Neutrophil (primary cell): ENCODE results near the gene PPP5C.
"Not testable (repeated sequence)": the region's sequence is repeated elsewhere in the genome, so short reads cannot be mapped to it uniquely, and the experiment has no call there.

Source experiments
- H3K27ac ChIP-seq: fragments of 200-600 bp; sonication (generic); 2 replicates; pipeline ENCODE4 v1.5.1; 2016; ENCODE audit warnings: mild to moderate bottlenecking, moderate library complexity
- H3K27me3 ChIP-seq: fragments of 200-600 bp; sonication (generic); 2 replicates; pipeline ENCODE4 v1.6.0; 2016; ENCODE audit warnings: mild to moderate bottlenecking
- H3K36me3 ChIP-seq: fragments of 200-600 bp; sonication (generic); 2 replicates; pipeline ENCODE4 v1.5.1; 2017
- H3K4me1 ChIP-seq, 2 experiments: fragments of 200-600 bp in 1 of 2; sonication (generic) in 1 of 2; 1 replicate in 1 of 2; 2 replicates in 1 of 2; pipeline versions ENCODE4 v1.5.1 to v1.6.1; 2013 to 2016; ENCODE audit warnings: low read depth in 1 of 2, low read length in 1 of 2, mild to moderate bottlenecking in 1 of 2, moderate library complexity in 1 of 2; ENCODE audit not compliant: control insufficient read depth in 1 of 2, insufficient read depth in 1 of 2
- H3K4me3 ChIP-seq, 2 experiments: fragments of 200-600 bp in 1 of 2; sonication (generic) in 1 of 2; 1 replicate in 1 of 2; 2 replicates in 1 of 2; pipeline ENCODE4 v1.5.1; 2013 to 2016; ENCODE audit warnings: low read depth in 1 of 2, low read length in 1 of 2, mild to moderate bottlenecking in 1 of 2, moderate library complexity in 1 of 2
- H3K9me3 ChIP-seq: fragments of 200-600 bp; sonication (generic); 2 replicates; pipeline ENCODE4 v1.5.1; 2016
- CTCF ChIP-seq: fragments of 200-600 bp; sonication (generic); IDR thresholded peaks from 2 replicates; pipeline ENCODE4 v1.5.1; 2016; ENCODE audit warnings: antibody characterized with exemption

The PPP5C gene

GRCh38 chr19:46393456-46394401, 46.8 kb downstream of the PPP5C start:
- H3K4me3 ChIP-seq: no peak overlapping the region
- no peak for TF ChIP-seq CTCF
- H3K27ac ChIP-seq: no peak overlapping the region
- H3K9me3 ChIP-seq: no peaks in the 10 kb centered on the region
- no peaks in the 10 kb centered on the region for H3K4me1 ChIP-seq
- peaks cover 29% of the 10 kb centered on the region for H3K36me3 ChIP-seq
- peaks cover 12% of the 10 kb centered on the region for H3K27me3 ChIP-seq

- no peak overlapping the region for H3K4me3 ChIP-seq
- H3K4me1 ChIP-seq: no peaks in the 10 kb centered on the region
- peaks cover 17% of the 10 kb centered on the region for H3K27me3 ChIP-seq
- H3K27ac ChIP-seq: no peak overlapping the region
- peaks cover 24% of the 10 kb centered on the region for H3K36me3 ChIP-seq
- TF ChIP-seq CTCF: no peak
- H3K9me3 ChIP-seq: no peaks in the 10 kb centered on the region
Measured at GRCh38 chr19:46394402-46394797, 47.5 kb downstream of the PPP5C start.

GRCh38 chr19:46397801-46398479, 51.1 kb downstream of the PPP5C start:
- not testable (repeated sequence) for H3K36me3 ChIP-seq, H3K27ac ChIP-seq, H3K4me3 ChIP-seq, H3K9me3 ChIP-seq, H3K4me1 ChIP-seq
- H3K27me3 ChIP-seq: peaks cover 41% of the 10 kb centered on the region

GRCh38 chr19:46402725-46403124, 55.8 kb downstream of the PPP5C start:
- Histone ChIP-seq H3K9me3 (no peaks in the 10 kb centered on the region), H3K4me1 (peaks cover 6 to 13% of the 10 kb centered on the region in 2 experiments), H3K4me3 (no peak overlapping the region), H3K36me3 (no peaks in the 10 kb centered on the region), H3K27ac (no peak overlapping the region), H3K27me3 (peaks cover 83% of the 10 kb centered on the region)
- no peak for TF ChIP-seq CTCF

GRCh38 chr19:46404055-46404752, 57.3 kb downstream of the PPP5C start:
- peaks cover 6 to 13% of the 10 kb centered on the region in 2 experiments for H3K4me1 ChIP-seq
- H3K27ac ChIP-seq: no peak overlapping the region
- H3K36me3 ChIP-seq: no peaks in the 10 kb centered on the region
- no peak for TF ChIP-seq CTCF
- peaks cover 88% of the 10 kb centered on the region for H3K27me3 ChIP-seq
- no peak overlapping the region for H3K4me3 ChIP-seq
- H3K9me3 ChIP-seq: no peaks in the 10 kb centered on the region
